ENCODE results near the gene ZNF324.
A peak's percentile ranks its signal among the peaks of the same experiment; 100 is the strongest.
"Not testable (repeated sequence)": the region's sequence is repeated elsewhere in the genome, so short reads cannot be mapped to it uniquely, and the experiment has no call there.

ZNF324 gene
- total RNA-seq: 34.5 to 41.0 reads per million in 2 donors

DNA sequence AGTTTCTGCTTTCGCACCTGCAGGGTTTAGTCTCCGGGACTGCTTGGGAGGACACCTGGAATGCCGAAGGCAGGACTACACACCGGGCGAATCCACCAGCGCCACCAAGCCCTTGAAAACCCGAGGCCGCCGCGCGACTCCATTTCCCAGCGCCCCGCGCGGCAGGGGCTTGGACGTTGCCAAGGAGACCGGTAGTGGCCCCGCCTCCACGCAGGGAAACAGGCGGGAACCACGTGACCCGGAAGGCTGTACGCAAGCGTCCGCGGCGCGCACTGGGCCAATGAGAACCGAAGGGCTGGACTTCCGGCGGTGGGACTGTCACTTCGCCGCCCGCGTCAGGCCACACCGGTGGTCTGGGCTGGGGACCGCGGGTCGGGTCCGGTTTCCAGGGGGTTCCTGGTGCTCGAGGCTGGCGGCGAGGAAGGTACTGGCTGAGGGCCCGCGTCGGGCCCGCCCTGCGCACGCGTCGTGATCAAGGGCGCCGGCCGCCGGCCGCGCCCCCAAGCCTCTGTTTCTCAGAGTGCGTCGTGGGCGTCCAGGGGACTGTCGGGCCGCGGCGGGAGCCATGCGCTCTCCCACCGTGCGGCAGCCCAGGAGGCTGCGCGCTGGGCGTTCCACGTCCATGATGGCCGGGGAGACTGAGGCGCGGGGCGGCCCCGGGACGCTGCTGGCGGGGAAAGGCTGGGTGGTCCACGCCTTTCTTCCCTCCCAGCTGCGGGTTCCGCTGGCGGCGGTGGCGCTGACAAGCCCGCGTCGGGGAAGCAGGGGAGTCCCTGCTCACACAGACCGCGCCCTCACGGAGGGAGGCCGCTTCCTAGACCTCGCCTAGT is at the start of gene ZNF324:
ZNF324 (plus strand) TSS at position 321 of the 830 bp plus-strand sequence. CDS start 2,106 bp downstream, outside the sequence.
- DNase-seq: peak; percentile 95

DNA sequence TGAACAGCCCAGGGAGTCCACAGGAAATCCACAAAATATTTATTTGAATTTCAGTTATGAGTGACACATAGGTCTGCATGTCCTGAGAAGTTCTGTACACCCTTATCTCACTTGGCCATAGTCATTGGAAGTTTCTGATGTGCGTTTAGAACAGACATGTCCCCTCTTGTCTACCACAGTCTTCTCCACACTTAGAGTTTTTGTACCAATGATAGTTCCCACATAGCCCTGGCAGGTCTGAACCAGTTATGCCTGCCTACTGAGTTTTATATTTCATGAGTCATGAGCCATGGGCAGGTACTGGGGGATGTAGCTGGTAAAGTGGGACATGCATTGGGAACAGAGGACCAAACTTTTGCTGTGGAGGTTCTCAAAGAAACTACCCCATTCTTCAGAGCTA is 38.3 kb upstream of the ZNF324 start:
- no peak for DNase-seq

- DNase-seq: no peak
These were observed 37.1 kb upstream of the ZNF324 start for GRCh38 chr19:58429745-58430144.

DNA sequence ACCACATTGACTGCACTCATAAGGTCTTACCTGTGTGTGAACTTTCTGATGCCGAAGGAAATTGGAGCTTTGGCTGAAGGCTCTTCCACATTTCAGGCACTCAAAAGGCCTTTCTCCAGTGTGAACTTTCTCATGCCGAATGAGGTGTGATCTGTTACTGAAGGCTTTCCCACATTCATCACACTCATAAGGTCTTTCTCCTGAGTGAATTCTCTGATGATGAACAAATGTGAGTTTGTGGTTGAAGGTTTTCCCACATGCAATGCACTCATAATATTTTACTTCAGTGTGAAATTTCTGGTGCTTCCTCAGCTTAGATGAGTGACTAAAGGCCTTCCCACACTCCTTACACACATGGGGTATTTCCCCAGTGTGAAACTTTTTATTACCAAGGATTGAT is 32.7 kb upstream of the ZNF324 start:
- DNase-seq: no peak

GRCh38 chr19:58439576-58440554 is 27.0 kb upstream of the ZNF324 start, which contains the start of gene ZNF132:
Gene ZNF132 (minus strand): TSS chr19:58440153. CDS start chr19:58439821, 332 bp downstream.
- peak; percentile 81 for DNase-seq

DNA sequence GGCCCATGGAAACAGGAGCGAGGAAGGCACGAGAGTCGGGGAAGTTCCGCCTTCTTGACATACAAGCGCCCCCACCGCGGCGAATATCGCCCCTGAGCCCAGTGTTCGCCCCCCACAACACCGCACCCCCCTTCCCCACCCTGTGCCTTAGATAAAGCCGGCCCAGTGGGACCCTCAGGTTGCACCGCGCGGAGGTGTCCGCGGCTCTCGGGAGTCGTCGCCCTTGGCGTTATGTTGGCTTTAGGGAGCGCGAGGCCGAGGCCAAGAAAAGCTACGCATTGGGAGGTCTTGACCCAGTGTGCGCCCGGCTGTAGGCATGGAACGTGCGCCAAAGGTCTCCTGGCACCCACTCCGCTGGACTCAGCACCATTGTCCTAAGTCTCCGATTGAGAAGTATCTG is 26.3 kb upstream of the ZNF324 start:
- no peak for DNase-seq

DNA sequence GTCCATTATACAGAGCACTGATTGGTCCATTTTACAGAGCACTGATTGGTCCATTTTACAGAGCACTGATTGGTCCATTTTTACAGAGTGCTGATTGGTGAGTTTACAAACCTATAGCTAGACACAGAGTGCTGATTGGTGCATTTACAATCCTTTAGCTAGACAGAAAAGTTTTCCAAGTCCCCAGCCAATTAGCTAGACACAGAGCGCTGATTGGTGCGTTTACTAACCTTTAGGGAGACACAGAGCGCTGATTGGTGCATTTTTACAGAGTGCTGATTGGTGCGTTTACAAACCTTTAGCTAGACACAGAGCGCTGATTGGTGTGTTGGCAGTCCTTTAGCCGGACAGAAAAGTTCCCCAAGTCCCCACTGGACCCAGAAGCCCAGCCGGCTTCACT is 23.9 kb upstream of the ZNF324 start:
- DNase-seq: not testable (repeated sequence)

GRCh38 chr19:58448860-58449259 is 18.0 kb upstream of the ZNF324 start:
- not testable (repeated sequence) for DNase-seq

DNA sequence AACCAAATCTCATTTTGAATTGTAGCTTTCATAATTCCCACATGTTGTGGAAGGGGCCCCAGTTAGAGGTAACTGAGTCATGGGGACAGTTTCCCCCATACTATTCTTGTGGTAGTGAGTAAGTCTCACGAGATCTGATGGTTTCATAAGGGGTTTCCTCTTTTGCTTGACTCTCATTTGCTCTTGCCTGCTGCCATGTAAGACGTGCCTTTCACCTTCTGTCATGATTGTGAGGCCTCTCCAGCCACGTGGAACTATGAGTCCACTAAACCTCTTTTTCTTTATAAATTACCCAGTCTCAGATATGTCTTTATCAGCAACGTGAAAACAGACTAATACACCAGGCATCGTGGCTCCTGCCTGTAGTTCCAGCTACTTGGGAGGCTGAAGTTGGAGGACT is 16.9 kb upstream of the ZNF324 start:
- DNase-seq: not testable (repeated sequence)

- no peak for DNase-seq
These were observed 16.0 kb upstream of the ZNF324 start for GRCh38 chr19:58450856-58451357.

- DNase-seq: peak; percentile 90
These were observed 15.3 kb upstream of the ZNF324 start, which contains the start of gene ZNF324B for GRCh38 chr19:58451358-58452101. Gene ZNF324B (plus strand): TSS chr19:58451622. CDS start chr19:58453702, 2,080 bp downstream.

GRCh38 chr19:58453743-58454142 is 13.1 kb upstream of the ZNF324 start:
- DNase-seq: no peak

- no peak for DNase-seq
These were observed 11.6 kb upstream of the ZNF324 start for GRCh38 chr19:58455306-58455705.

DNA sequence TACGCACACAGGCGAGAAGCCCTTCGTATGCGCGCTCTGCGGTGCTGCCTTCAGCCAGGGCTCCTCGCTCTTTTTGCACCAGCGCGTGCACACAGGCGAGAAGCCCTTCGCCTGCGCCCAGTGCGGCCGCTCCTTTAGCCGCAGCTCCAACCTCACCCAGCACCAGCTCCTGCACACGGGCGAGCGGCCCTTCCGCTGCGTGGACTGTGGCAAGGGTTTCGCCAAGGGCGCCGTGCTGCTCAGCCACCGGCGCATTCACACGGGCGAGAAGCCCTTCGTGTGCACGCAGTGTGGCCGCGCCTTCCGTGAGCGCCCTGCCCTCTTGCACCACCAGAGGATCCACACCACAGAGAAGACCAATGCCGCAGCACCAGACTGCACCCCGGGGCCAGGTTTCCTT is 10.8 kb upstream of the ZNF324 start:
- no peak for DNase-seq

GRCh38 chr19:58460039-58460438 is 6.8 kb upstream of the ZNF324 start:
- no peak for DNase-seq

DNA sequence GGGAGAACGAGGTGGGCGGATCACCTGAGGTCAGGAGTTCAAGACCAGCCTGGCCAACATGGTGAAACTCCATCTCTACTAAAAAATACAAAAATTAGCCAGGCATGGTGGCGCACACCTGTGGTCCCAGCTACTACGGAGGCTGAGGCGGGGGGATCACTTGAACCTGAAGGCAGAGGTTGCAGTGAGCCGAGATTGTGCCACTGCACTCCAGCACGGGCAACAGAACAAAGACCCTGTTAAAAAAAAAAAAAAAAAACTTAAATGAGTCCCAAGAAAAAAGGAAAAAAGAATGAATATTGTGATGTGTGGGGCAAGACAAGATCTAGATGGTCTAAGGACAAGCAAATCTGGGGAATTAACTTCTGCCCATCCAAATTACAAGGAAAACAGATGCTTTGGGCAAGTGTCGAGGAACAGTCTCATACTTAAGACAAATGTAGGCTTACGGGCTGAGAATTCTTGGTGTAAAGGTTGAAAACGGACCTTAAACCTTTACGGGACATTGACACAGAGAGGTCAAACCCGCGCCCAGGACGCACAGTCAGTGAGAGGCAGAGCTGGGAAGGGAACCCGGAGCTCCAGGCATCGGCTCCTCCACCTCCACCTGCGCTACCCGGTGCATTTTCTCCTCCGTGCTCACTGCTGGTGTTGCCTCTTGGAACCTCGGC is 656 bp upstream of the ZNF324 start:
- DNase-seq: no peak

DNA sequence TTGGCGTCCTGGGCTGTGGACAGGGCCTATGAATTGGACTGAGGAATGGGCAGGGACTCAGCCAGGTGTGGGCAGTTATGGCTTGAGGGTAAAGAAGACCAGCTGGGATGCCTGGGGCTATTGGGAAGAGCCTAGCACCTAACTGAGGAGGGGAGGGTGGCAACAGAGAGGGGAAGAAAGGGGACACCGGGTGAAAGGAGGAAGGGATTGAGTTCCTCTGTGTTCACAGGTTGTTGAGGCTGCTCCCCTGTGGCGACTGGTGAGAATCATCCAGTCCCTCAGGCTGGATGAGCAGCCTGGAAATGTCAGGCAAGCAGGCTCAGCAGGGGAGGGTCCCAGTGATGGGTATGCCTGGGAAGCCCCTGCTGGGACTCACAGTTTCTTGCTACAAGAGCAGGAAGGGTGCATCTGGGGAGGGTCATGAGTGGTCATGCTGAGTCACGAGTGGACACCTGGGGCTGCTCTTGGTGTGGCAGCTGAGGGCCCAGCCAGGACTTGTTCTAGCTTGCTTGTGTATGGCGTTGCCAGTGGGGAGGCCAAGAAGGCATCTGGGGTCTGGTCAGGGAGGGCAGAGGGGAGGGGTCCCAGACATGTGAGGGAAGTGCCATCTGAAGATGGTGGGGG is 1.4 kb downstream of the ZNF324 start:
- DNase-seq: no peak

DNA sequence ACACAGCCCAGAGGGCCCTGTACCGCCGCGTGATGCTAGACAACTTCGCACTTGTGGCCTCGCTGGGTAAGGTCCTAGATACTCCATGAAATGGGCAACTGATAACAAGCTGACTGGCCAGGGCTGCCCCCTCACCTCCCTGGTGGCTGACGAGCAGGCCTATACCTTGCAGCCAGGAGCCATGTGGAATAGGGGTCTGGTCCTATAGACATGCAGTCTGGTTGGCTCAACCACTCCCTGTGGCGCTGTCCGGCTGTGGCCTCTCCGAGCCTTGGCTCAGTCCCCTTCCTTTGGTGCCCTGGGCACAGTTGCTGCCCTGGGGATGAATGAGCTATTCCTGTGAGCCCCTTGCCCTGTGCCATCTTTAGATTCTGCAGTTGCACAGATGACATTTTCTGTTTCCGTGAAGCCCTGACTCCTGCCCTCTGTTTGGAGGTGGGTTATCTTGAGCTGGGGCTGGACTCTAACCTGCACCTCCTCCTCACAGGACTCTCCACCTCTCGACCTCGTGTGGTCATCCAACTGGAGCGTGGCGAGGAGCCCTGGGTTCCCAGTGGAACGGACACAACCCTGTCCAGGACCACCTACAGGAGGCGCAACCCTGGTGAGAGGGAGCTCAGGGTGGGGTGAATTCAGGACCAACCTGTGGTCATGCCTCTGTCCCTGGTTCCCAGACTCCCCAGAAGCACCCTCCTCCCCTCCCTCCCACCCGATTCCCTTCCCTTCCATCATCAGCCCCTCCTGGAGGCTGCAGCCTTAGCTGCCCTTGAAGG is 2.5 kb downstream of the ZNF324 start:
- no peak for DNase-seq

DNA sequence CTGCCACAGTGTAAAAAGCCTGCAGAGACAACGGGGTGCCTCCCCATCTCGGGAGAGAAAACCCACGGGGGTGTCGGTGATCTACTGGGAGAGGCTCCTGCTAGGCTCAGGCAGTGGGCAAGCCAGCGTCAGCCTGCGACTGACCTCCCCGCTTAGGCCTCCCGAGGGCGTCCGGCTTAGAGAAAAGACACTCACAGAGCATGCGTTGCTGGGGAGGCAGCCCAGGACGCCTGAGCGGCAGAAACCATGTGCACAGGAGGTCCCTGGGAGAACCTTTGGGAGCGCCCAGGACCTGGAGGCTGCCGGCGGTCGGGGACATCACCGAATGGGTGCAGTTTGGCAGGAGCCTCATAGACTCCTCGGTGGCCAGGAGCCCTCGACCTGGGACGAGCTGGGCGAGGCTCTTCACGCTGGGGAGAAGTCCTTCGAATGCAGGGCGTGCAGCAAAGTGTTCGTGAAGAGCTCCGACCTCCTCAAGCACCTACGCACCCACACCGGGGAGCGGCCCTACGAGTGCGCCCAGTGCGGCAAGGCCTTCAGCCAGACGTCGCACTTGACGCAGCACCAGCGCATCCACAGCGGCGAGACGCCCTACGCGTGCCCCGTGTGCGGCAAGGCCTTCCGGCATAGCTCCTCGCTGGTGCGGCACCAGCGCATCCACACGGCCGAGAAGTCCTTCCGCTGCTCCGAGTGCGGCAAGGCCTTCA is 4.1 kb downstream of the ZNF324 start:
- DNase-seq: not testable (repeated sequence)

DNA sequence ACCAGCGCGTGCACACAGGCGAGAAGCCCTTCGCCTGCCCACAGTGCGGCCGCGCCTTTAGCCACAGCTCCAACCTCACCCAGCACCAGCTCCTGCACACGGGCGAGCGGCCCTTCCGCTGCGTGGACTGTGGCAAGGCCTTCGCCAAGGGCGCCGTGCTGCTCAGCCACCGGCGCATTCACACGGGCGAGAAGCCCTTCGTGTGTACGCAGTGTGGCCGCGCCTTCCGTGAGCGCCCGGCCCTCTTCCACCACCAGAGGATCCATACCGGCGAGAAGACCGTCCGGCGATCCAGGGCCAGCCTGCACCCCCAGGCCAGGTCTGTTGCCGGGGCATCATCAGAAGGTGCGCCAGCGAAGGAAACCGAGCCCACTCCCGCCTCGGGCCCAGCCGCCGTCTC is 4.9 kb downstream of the ZNF324 start:
- no peak for DNase-seq
